HCT116 (cell line): ENCODE measurements around the gene CHRNB2.

Experiments
- CEBPB ChIP-seq: IDR thresholded peaks from 2 replicates; pipeline ENCODE4 v1.6.1; 2012; ENCODE audit warnings: low read depth
- CTCF ChIP-seq, 3 experiments: fragments of 200-600 bp in 1 of 3; sonication (generic) in 1 of 3; IDR thresholded peaks in 2 of 3; conservative IDR thresholded peaks in 1 of 3; 2 replicates each; pipeline ENCODE4 v1.5.1; 2012 to 2017; ENCODE audit warnings: low read depth in 2 of 3, low read length in 2 of 3, antibody characterized with exemption in 1 of 3, borderline replicate concordance in 1 of 3, control low read depth in 1 of 3, mild to moderate bottlenecking in 1 of 3, mixed read lengths in 1 of 3, mixed run types in 1 of 3, moderate library complexity in 1 of 3; ENCODE audit not compliant: insufficient read depth in 1 of 3
- EZH2phosphoT487 ChIP-seq: fragments of 200-600 bp; IDR thresholded peaks from 2 replicates; pipeline ENCODE4 v1.6.1; 2018; ENCODE audit warnings: antibody characterized with exemption, borderline replicate concordance
- MAX ChIP-seq: IDR thresholded peaks from 2 replicates; pipeline ENCODE4 v1.6.1; 2012
- POLR2A ChIP-seq: IDR thresholded peaks from 2 replicates; pipeline ENCODE4 v1.7.0; 2011; ENCODE audit warnings: borderline replicate concordance; ENCODE audit not compliant: insufficient read depth, insufficient read length; ENCODE audit errors: extremely low read depth
- POLR2AphosphoS5 ChIP-seq: IDR thresholded peaks from 2 replicates; pipeline ENCODE4 v1.6.1; 2011; ENCODE audit warnings: mild to moderate bottlenecking, low read depth, low read length, moderate library complexity
- REST ChIP-seq: IDR thresholded peaks from 2 replicates; pipeline ENCODE4 v1.6.1; 2012; ENCODE audit warnings: low read depth
- SP1 ChIP-seq: IDR thresholded peaks from 2 replicates; pipeline ENCODE4 v1.6.1; 2012; ENCODE audit warnings: low read depth
- TCF7L2 ChIP-seq: IDR thresholded peaks from 2 replicates; pipeline ENCODE4 v1.7.0; 2011; ENCODE audit warnings: borderline replicate concordance, inconsistent platforms; ENCODE audit not compliant: insufficient read depth, insufficient read length; ENCODE audit errors: extremely low read depth
- YY1 ChIP-seq: IDR thresholded peaks from 2 replicates; pipeline ENCODE4 v1.6.1; 2011; ENCODE audit warnings: low read length, low read depth, moderate library complexity, mild to moderate bottlenecking; ENCODE audit not compliant: insufficient replicate concordance; ENCODE audit errors: extremely low read depth
- ZNF274 ChIP-seq: fragments of 200-500 bp; sonication (Bioruptor generic); IDR thresholded peaks from 2 replicates; pipeline ENCODE4 v1.6.1; 2014; ENCODE audit warnings: mild to moderate bottlenecking, low read depth, low read length, inconsistent platforms

GRCh38 chr1:154603317-154603716 is 35.7 kb downstream of the CHRNB2 start:
- TF ChIP-seq ZNF274: no peak
- TF ChIP-seq POLR2A: no peak
- TF ChIP-seq CTCF (IDR thresholded peaks at IDR 0.05 in 2 of 3, conservative IDR thresholded peaks at IDR 0.05 in 1 of 3; ENCODE audit: borderline replicate concordance in 1 of 3, insufficient read depth in 1 of 3, low read depth in 2 of 3, low read length in 2 of 3): no peak
- no peak for TF ChIP-seq MAX
- TF ChIP-seq EZH2phosphoT487: no peak
- TF ChIP-seq TCF7L2: no peak
- TF ChIP-seq POLR2AphosphoS5: no peak
- TF ChIP-seq YY1: no peak
- no peak for TF ChIP-seq REST
- no peak for TF ChIP-seq CEBPB
- no peak for TF ChIP-seq SP1
